Measurements from ENCODE around the gene ZNF444. TPM values are rescaled to one million over a fixed set of nuclear protein-coding genes. Genes with fewer than 3 reads are reported as not detected.

The ZNF444 gene
- total and polyA plus RNA-seq, 2 of the 8 experiments (the other 6 are each of a cell fraction or from before 2014, with no cell fraction given): 49.5 to 54.5 TPM

- Histone ChIP-seq H3K18ac (ENCODE audit: extremely low read depth, low read length) (no peak overlapping the region), H3K23ac (ENCODE audit: insufficient read length) (no peak overlapping the region), H2BK15ac (ENCODE audit: low read length) (no peak overlapping the region), H3K27me3 (replicated peaks in 1 of 4; ENCODE audit: control insufficient read depth in 3 of 4, extremely low read depth in 1 of 4, insufficient read depth in 3 of 4, low read length in 3 of 4) (no peaks in the 10 kb centered on the region), H3K36me3 (ENCODE audit: control insufficient read depth in 2 of 4, insufficient read depth in 4 of 4, low read length in 3 of 4) (no peaks in the 10 kb centered on the region), H3K4ac (replicated peaks; ENCODE audit: insufficient read length, low read depth, low read length) (no peak overlapping the region), H2BK5ac (ENCODE audit: low read depth, low read length) (no peak overlapping the region), H4K20me1 (replicated peaks in 1 of 2; ENCODE audit: control insufficient read depth in 1 of 2, insufficient read depth in 2 of 2, low read length in 2 of 2) (no peaks in the 10 kb centered on the region), H4K5ac (ENCODE audit: insufficient read length, low read depth, low read length) (no peak overlapping the region), H4K8ac (ENCODE audit: extremely low read depth, insufficient read depth, low read length) (no peak overlapping the region), H4K91ac (replicated peaks; ENCODE audit: insufficient read length, low read length) (no peak overlapping the region), H3K79me2 (ENCODE audit: control insufficient read depth in 1 of 2, insufficient read depth in 2 of 2, low read length in 2 of 2) (no peaks in the 10 kb centered on the region), H2BK12ac (ENCODE audit: low read depth, low read length) (no peak overlapping the region), H3K23me2 (ENCODE audit: low read depth, low read length) (no peaks in the 10 kb centered on the region), H2AK5ac (ENCODE audit: low read depth, low read length) (no peak overlapping the region), H3K4me2 (ENCODE audit: insufficient read depth in 1 of 2, low read depth in 2 of 2, low read length in 2 of 2) (no peak overlapping the region), H3K56ac (replicated peaks; ENCODE audit: insufficient read length, low read depth, low read length) (no peak overlapping the region), H3K9me3 (ENCODE audit: insufficient read depth in 2 of 2, low read depth in 1 of 2, low read length in 1 of 2) (no peaks in the 10 kb centered on the region), H2BK20ac (ENCODE audit: low read length) (no peak overlapping the region), H2AFZ (ENCODE audit: low read length) (no peak overlapping the region), H3K79me1 (ENCODE audit: low read depth, low read length) (no peaks in the 10 kb centered on the region), H3K9ac (replicated peaks in 1 of 4; ENCODE audit: extremely low read depth in 1 of 4, low read depth in 3 of 4, low read length in 3 of 4) (no peak overlapping the region), H3K27ac (ENCODE audit: low read depth, low read length) (no peak overlapping the region), H3K14ac (ENCODE audit: insufficient read length) (no peak overlapping the region), H3K4me1 (replicated peaks in 1 of 4; ENCODE audit: control insufficient read depth in 3 of 4, insufficient read depth in 4 of 4, low read length in 3 of 4) (no peaks in the 10 kb centered on the region), H3K4me3 (ENCODE audit: extremely low read depth in 1 of 4, insufficient read depth in 2 of 4, low read depth in 3 of 4, low read length in 4 of 4) (no peak overlapping the region), H2BK120ac (replicated peaks; ENCODE audit: low read depth, low read length) (no peak overlapping the region)
- FAIRE-seq: no peak
- no peak for DNase-seq (ENCODE audit: low read depth in 1 of 2, low spot score in 2 of 2)
- WGBS, 2 experiments (ENCODE audit: extremely low coverage in 1 of 2, insufficient coverage in 1 of 2, insufficient read length in 1 of 2, insufficient replicate concordance in 2 of 2, low coverage in 1 of 2, low lambda C conversion rate in 2 of 2, missing lambda C conversion rate in 1 of 2): 85% methylated on average over 12 of the region's 12 CpGs; no CpG with 5 or more reads in 1 of the 2 experiments
- ChIA-PET POLR2A (ENCODE audit: partially characterized antibody) (interaction anchor here (0.6 kb wide), 1 partner anchor 37 kb away, joined by 3 read pairs; no protein-coding TSS in a partner anchor), CTCF (ENCODE audit: partially characterized antibody) (interaction anchor here (0.9 to 2.5 kb wide), 2 partner anchors 11 to 14 kb away, joined by 3 to 21 read pairs; no protein-coding TSS in a partner anchor)
- TF ChIP-seq USF2 (IDR thresholded peaks at IDR 0.05; ENCODE audit: low read length) (no peak), SUZ12 (IDR thresholded peaks at IDR 0.05; ENCODE audit: low read length) (no peak), CHD1 (IDR thresholded peaks at IDR 0.05; ENCODE audit: low read depth, low read length) (no peak), CHD2 (IDR thresholded peaks at IDR 0.05; ENCODE audit: low read length) (no peak), TAF7 (optimal IDR thresholded peaks at IDR 0.05; ENCODE audit: borderline replicate concordance, low read depth, low read length) (no peak), SP2 (IDR thresholded peaks at IDR 0.05; ENCODE audit: low read length) (no peak), SP1 (IDR thresholded peaks at IDR 0.05; ENCODE audit: low read depth, low read length) (no peak), CBX5 (IDR thresholded peaks at IDR 0.05; ENCODE audit: low read depth, low read length) (no peak), TCF12 (IDR thresholded peaks at IDR 0.05; ENCODE audit: low read depth, low read length) (no peak), JUND (IDR thresholded peaks at IDR 0.05; ENCODE audit: low read length) (no peak), POLR2A (IDR thresholded peaks at IDR 0.05; ENCODE audit: control extremely low read depth in 1 of 2, low read depth in 2 of 2, low read length in 2 of 2) (no peak), TEAD4 (IDR thresholded peaks at IDR 0.05; ENCODE audit: low read depth, low read length) (no peak)
Observed at GRCh38 chr19:56209091-56209490, 68.0 kb downstream of the ZNF444 start.

Data from H1 (cell line).